Measurements from ENCODE around the gene SERF2. TPM values are rescaled to one million over a fixed set of nuclear protein-coding genes. Genes with fewer than 3 reads are reported as not detected.

The SERF2 gene
- total and polyA plus RNA-seq, 10 donors: 566 to 2,199 (median 725) TPM

- Histone ChIP-seq H3K27ac (peak overlapping the region in 7 of 8 donors; percentile 23 to 98 (median 98)), H3K9me3 (no peaks in the 10 kb centered on the region), H3K4me1 (peaks cover 24 to 88% (median 58%) of the 10 kb centered on the region in 6 donors), H3K36me3 (peaks cover 0 to 55% (median 32%) of the 10 kb centered on the region in 6 donors), H3K27me3 (replicated peaks in 1 of 7) (no peaks in the 10 kb centered on the region), H3K4me3 (peak overlapping the region in 6 of 8 donors; percentile 48 to 88 (median 78))
- no peak for DNase-seq
- 67 to 84% (median 75%) methylated on average over 10 of the region's 10 CpGs for WGBS, 5 donors
- no peak for TF ChIP-seq POLR2A (IDR thresholded peaks at IDR 0.05)
- no peak for TF ChIP-seq CTCF (IDR thresholded peaks at IDR 0.05 in 8 of 11, conservative IDR thresholded peaks at IDR 0.05 in 3 of 11)
- no peak for TF ChIP-seq POLR2AphosphoS5 (IDR thresholded peaks at IDR 0.05)
- intact Hi-C loops (cut with DNase I; ENCODE audit: low total_unique reads): no loop called here
These were observed 1.5 kb downstream of the SERF2 start for GRCh38 chr15:43793647-43794046.

- H3K9me3 ChIP-seq: no peaks in the 10 kb centered on the region
- intact Hi-C loops (cut with DNase I; ENCODE audit: low total_unique reads): no loop called here
- no peak for DNase-seq
- WGBS, 5 donors: 69 to 83% (median 79%) methylated on average over 9 of the region's 9 CpGs
- H3K27me3 ChIP-seq (replicated peaks in 1 of 7): no peaks in the 10 kb centered on the region
- peaks cover 24 to 91% (median 57%) of the 10 kb centered on the region in 6 donors for H3K4me1 ChIP-seq
- H3K36me3 ChIP-seq: peaks cover 0 to 63% (median 37%) of the 10 kb centered on the region in 6 donors
- peak overlapping the region in 2 of 8 donors; percentile 81 to 88 for H3K4me3 ChIP-seq
- TF ChIP-seq POLR2A (IDR thresholded peaks at IDR 0.05) (no peak), CTCF (IDR thresholded peaks at IDR 0.05 in 8 of 11, conservative IDR thresholded peaks at IDR 0.05 in 3 of 11) (no peak), POLR2AphosphoS5 (IDR thresholded peaks at IDR 0.05) (no peak)
- H3K27ac ChIP-seq: peak overlapping the region in 7 of 8 donors; percentile 6 to 98 (median 41)
These were observed 2.3 kb downstream of the SERF2 start for GRCh38 chr15:43794269-43795037.

DNA sequence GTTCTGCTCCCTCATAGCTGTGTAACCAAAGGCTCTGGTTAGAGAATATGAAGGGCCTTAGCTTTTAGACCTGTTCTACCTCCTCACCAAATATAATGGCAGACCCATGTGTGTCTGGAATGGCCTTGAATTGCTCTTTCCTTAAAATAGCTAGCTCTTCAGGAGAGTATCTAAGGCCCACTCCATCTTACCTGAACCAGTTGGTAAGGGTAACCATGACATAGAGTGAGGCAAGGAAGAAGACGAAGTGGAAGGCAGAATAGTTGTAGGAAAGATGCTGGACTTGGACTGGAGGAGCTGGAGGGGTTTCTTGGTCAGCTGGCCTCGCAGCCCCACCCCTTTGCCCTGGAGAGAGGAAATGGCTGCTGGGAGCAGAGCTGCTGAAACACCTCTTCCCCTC is 3.1 kb downstream of the SERF2 start:
- Histone ChIP-seq H3K4me3 (peak overlapping the region in 1 of 8 donors; percentile 88), H3K27me3 (replicated peaks in 1 of 7) (no peaks in the 10 kb centered on the region), H3K4me1 (peaks cover 29 to 91% (median 61%) of the 10 kb centered on the region in 6 donors), H3K9me3 (no peaks in the 10 kb centered on the region), H3K27ac (peak overlapping the region in 4 of 8 donors; percentile 6 to 98 (median 66)), H3K36me3 (peaks cover 0 to 69% (median 37%) of the 10 kb centered on the region in 6 donors)
- WGBS, 5 donors: 83 to 90% (median 88%) methylated on average over 2 of the region's 2 CpGs
- DNase-seq: no peak
- no peak for TF ChIP-seq POLR2AphosphoS5 (IDR thresholded peaks at IDR 0.05)
- TF ChIP-seq CTCF (IDR thresholded peaks at IDR 0.05 in 8 of 11, conservative IDR thresholded peaks at IDR 0.05 in 3 of 11): no peak
- TF ChIP-seq POLR2A (IDR thresholded peaks at IDR 0.05): no peak
- intact Hi-C loops (cut with DNase I; ENCODE audit: low total_unique reads): no loop called here

DNA sequence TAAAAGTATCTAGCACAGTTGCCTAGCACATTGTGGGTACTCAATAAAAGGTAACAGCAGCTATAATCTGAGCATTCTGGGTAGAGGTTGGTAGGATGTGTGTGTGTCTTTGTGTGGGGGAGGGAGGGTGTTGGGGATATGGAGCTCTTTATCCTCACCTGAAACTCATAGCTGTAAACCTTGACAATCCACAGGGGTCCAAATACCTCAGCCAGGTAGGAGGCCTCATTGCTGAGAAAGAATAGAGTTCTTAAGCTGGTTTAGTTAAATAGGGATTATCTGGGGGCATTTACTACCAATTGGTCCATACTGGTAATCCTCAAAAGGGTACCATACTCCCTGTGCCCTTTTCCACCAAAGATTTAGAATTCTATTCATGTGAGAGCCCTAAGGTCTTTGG is 3.9 kb downstream of the SERF2 start:
- intact Hi-C loops (cut with DNase I; ENCODE audit: low total_unique reads): no loop called here
- DNase-seq: no peak
- H3K36me3 ChIP-seq: peaks cover 0 to 69% (median 37%) of the 10 kb centered on the region in 6 donors
- H3K9me3 ChIP-seq: no peaks in the 10 kb centered on the region
- H3K4me3 ChIP-seq: no peak overlapping the region
- TF ChIP-seq POLR2A (IDR thresholded peaks at IDR 0.05) (no peak), POLR2AphosphoS5 (IDR thresholded peaks at IDR 0.05) (no peak), CTCF (IDR thresholded peaks at IDR 0.05 in 8 of 11, conservative IDR thresholded peaks at IDR 0.05 in 3 of 11) (no peak)
- H3K4me1 ChIP-seq: peaks cover 30 to 89% (median 64%) of the 10 kb centered on the region in 6 donors
- peak overlapping the region in 1 of 8 donors; percentile 98 for H3K27ac ChIP-seq
- no peaks in the 10 kb centered on the region for H3K27me3 ChIP-seq (replicated peaks in 1 of 7)

Data from spleen (tissue), 11 donors.